Measurements from ENCODE around the gene TUBB2A.

DNA sequence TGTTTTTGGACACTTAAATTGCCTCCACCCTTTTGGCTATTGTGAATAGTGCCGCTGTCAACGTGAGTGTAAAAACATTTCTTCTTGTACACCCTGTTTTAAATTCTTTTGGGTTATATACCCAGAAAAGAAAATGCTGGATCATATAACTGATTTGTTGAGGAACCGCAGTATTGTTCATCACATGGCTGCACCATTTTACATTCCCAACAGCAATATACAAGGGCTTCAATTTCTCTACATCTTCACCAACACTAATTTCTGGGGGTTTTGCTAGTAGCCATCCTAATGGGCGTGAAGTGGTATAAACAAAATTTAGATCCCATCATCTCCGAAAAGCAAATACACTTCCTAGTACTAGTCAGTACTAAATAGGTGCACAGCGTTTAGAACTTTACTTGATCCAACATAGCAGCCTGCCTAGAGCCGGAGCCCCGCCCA, 39.4 kb downstream of the TUBB2A start:
- TF ChIP-seq, protein P1, sequence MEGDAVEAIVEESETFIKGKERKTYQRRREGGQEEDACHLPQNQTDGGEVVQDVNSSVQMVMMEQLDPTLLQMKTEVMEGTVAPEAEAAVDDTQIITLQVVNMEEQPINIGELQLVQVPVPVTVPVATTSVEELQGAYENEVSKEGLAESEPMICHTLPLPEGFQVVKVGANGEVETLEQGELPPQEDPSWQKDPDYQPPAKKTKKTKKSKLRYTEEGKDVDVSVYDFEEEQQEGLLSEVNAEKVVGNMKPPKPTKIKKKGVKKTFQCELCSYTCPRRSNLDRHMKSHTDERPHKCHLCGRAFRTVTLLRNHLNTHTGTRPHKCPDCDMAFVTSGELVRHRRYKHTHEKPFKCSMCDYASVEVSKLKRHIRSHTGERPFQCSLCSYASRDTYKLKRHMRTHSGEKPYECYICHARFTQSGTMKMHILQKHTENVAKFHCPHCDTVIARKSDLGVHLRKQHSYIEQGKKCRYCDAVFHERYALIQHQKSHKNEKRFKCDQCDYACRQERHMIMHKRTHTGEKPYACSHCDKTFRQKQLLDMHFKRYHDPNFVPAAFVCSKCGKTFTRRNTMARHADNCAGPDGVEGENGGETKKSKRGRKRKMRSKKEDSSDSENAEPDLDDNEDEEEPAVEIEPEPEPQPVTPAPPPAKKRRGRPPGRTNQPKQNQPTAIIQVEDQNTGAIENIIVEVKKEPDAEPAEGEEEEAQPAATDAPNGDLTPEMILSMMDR (conservative IDR thresholded peaks at IDR 0.05; ENCODE audit: low read depth, low read length): no peak
- TF ChIP-seq POLR2A (IDR thresholded peaks at IDR 0.05; ENCODE audit: low read depth, low read length) (no peak), ELK1 (IDR thresholded peaks at IDR 0.05; ENCODE audit: borderline replicate concordance, low read depth, low read length) (no peak)

All from IMR-90 (cell line).